Breast epithelium (tissue), 3 donors: ENCODE data around the gene OSGEP.

Experiments used
- POLR2A ChIP-seq: fragments of 450-650 bp; IDR thresholded peaks from one replicate; pipeline ENCODE4 v1.6.1; 2016; ENCODE audit warnings: antibody characterized with exemption, mild to moderate bottlenecking, moderate library complexity
- POLR2AphosphoS5 ChIP-seq, 3 donors: sonication (generic); formaldehyde crosslinking; IDR thresholded peaks; one replicate each; pipeline ENCODE4 v1.6.1; 2017; ENCODE audit warnings: antibody characterized with exemption in 3 of 3
- TF ChIP-seq, protein P1 (sequence below), 3 donors: fragments of 450-650 bp; IDR thresholded peaks; one replicate each; pipeline ENCODE4 v1.5.1; 2016 to 2017; ENCODE audit warnings: antibody characterized with exemption in 3 of 3, mild to moderate bottlenecking in 3 of 3, moderate library complexity in 3 of 3

DNA sequence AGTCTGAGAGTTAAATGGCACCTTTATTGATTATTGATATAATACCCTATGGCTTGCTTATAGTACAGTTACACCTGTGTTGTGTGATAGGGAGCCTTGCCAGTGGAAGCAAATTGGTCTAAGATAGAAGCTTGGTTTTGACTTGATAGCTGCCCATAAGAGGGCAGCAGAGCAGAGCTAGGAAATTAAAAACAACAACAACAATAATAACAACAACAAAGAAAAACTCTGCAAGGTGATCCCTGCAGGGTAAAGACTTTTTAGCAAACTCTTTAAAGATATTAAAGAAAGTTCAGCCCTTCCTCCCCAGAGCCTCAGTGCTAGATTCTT is 32.7 kb upstream of the OSGEP start:
- TF ChIP-seq, protein P1, sequence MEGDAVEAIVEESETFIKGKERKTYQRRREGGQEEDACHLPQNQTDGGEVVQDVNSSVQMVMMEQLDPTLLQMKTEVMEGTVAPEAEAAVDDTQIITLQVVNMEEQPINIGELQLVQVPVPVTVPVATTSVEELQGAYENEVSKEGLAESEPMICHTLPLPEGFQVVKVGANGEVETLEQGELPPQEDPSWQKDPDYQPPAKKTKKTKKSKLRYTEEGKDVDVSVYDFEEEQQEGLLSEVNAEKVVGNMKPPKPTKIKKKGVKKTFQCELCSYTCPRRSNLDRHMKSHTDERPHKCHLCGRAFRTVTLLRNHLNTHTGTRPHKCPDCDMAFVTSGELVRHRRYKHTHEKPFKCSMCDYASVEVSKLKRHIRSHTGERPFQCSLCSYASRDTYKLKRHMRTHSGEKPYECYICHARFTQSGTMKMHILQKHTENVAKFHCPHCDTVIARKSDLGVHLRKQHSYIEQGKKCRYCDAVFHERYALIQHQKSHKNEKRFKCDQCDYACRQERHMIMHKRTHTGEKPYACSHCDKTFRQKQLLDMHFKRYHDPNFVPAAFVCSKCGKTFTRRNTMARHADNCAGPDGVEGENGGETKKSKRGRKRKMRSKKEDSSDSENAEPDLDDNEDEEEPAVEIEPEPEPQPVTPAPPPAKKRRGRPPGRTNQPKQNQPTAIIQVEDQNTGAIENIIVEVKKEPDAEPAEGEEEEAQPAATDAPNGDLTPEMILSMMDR (IDR thresholded peaks at IDR 0.05), result no peak
- TF ChIP-seq POLR2AphosphoS5 (IDR thresholded peaks at IDR 0.05) (no peak), POLR2A (no peak)
